IPS-15b (cell line): ENCODE measurements around the gene DIS3L2.
"Not testable (repeated sequence)": the region's sequence is repeated elsewhere in the genome, so short reads cannot be mapped to it uniquely, and the experiment has no call there.

Experiments
- H3K27me3 ChIP-seq: one replicate; pipeline ENCODE4 v1.6.1; 2013; ENCODE audit warnings: low read length; ENCODE audit not compliant: control insufficient read depth, insufficient read depth
- H3K36me3 ChIP-seq: one replicate; pipeline ENCODE4 v1.6.1; 2013; ENCODE audit warnings: low read length; ENCODE audit not compliant: control insufficient read depth, insufficient read depth
- H3K4me1 ChIP-seq: one replicate; pipeline ENCODE4 v1.6.1; 2013; ENCODE audit warnings: mild to moderate bottlenecking, low read length; ENCODE audit not compliant: control insufficient read depth, insufficient read depth
- H3K4me3 ChIP-seq: one replicate; pipeline ENCODE4 v1.5.1; 2013; ENCODE audit warnings: low read depth, low read length
- H3K9ac ChIP-seq: one replicate; pipeline ENCODE4 v1.6.1; 2013; ENCODE audit warnings: low read depth, mild to moderate bottlenecking, low read length
- H3K9me3 ChIP-seq: one replicate; pipeline ENCODE4 v1.6.1; 2013; ENCODE audit warnings: mild to moderate bottlenecking, low read length; ENCODE audit not compliant: control insufficient read depth, insufficient read depth

DIS3L2 gene

DNA sequence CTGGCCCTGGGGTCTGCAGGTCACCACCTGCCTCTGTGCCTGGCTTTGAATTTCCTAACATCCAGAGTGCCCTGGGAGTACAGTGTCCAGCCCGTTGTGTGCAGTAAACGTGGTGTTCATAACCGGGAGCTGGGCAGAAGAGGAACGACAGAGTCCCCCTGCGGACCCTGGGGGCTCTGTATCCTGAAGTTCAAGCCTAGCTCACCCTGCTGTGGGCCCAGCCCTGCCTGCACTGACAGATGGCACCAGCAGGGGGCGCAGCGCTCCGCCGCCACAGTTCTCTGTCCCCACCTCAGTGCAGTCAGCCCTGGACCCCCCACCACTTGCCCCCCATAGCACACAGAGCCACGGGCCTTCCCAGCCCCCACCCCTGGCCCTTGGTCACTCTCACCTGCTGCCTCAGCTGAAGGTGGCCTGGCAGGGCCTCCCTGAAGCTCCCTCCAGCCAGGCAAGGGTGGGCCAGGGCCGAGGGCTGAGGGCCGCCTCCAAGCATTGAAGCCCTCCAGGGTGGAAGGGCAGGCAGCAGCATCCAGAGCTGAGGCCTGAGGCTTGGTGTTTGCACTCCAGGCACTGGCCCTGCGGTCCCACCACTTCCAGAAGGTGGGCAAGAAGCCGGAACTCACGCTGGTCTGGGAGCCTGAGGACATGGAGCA is 373.8 kb downstream of the DIS3L2 start:
- H3K36me3 ChIP-seq, H3K9me3 ChIP-seq, H3K4me1 ChIP-seq, H3K4me3 ChIP-seq, H3K9ac ChIP-seq, H3K27me3 ChIP-seq: not testable (repeated sequence)

DNA sequence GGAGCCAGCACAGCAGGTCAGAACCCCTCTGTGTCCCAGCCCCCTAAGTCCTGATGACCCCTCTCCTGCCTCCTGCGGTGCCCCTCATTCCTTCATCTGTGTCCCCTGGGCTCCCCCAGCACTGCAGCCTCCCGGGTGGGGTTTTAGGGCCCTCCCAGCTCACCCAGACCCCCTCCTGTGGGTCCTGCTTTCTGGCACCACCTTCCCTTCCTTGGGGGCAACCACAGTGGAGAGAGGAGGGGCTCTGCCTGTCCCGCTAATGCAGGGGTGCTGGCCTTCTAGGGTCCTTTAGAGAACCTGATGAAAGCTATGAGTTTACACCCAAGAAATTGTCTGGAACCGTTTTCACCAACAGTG is 374.3 kb downstream of the DIS3L2 start:
- Histone ChIP-seq H3K4me1 (no peaks in the 10 kb centered on the region), H3K27me3 (no peaks in the 10 kb centered on the region), H3K4me3 (no peak overlapping the region), H3K36me3 (no peaks in the 10 kb centered on the region), H3K9me3 (no peaks in the 10 kb centered on the region), H3K9ac (no peak overlapping the region)

DNA sequence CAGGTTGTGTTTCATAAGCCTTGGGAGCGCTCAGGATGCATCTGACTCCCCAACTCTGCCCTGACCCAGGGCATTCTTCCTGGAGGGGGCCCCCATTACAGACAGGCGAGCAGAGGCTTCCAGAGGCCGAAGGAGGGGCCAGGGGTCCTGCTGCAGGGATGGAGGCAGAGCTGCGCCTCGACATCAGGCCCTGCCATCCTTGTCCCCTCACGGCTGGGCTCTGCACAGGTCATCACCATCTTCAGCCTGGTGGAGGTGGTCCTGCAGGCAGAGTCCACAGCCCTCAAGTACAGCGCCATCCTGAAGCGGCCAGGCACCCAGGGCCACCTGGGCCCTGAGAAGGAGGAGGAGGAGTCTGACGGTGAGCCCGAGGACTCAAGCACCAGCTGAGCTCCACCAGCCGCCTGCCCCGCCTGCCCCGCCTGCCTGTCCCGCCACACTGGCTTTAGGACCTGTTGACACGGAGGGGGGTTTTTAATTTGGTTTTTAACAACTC is 374.8 kb downstream of the DIS3L2 start:
- Histone ChIP-seq H3K4me3 (no peak overlapping the region), H3K9ac (no peak overlapping the region), H3K9me3 (no peaks in the 10 kb centered on the region), H3K4me1 (no peaks in the 10 kb centered on the region), H3K27me3 (no peaks in the 10 kb centered on the region), H3K36me3 (no peaks in the 10 kb centered on the region)

DNA sequence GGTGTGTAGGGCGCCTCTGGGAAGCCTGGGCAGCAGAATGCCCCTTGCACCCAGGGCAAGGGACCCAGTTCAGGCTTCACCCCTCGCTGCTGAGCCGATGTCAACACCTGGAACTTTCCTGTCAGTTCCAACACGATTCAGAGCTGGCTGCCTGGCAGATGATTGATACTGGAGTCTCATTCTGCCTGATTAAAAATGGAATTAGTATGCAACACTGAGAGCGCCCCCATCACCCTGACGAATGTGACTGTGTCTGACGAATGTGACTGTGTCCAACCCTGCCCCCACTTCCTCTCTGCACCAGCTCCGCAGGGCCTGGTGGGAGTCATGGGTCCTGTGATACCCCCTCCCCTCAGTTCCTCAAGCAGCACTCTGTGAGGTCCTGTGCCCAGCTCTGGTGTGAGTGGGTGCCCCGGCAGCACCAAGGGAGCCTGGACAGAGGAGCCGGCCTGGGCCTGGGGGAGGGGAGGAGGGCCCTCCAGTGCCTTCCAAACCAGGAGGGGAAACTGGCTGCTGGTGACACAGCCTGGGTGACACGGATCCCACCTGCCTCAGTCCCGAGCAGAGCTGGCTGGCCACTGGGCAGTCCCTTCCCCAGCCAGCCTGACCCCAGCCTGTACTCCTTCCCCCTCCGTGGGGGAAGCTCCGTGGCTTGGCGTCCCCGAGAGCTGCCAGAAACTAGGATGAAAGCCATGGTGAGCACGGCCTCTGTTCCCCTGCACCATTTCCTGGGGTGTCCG is 375.6 kb downstream of the DIS3L2 start:
- H3K27me3 ChIP-seq, result no peaks in the 10 kb centered on the region
- no peaks in the 10 kb centered on the region for H3K4me1 ChIP-seq
- H3K9ac ChIP-seq, result no peak overlapping the region

DNA sequence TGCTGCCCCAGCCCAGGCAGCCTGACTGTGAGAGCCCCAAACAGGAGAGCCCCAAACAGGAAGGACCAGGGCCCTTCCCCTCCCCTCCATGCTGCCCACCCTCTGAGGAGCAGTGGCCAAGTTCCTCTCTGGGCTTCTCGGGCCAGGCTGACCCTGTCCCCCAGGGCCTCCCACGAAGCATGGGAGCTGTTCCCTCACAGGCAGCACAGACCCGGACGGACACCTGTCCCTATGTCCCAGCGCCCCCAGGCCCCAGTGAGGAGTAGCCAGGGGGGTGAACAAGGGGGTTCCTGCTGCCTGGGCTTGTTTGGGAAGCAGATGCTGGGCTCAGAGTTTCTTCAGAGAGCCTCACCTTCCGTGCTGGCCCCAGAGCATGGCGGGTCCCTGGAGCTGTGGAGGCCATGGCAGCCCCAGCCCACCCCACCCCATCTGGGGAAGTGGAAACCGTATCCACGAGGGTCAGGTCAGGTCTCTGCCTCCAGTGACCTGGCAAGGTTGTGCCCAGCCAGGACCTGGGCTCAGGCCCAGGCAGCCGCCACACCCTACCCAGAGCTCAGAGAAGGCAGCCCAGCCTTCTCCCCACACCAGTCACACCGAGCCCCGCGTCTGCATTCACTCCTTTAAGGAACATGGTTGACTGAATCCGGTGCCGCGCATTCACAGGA is 376.7 kb downstream of the DIS3L2 start:
- not testable (repeated sequence) for H3K4me1 ChIP-seq, H3K4me3 ChIP-seq, H3K9me3 ChIP-seq, H3K36me3 ChIP-seq, H3K27me3 ChIP-seq, H3K9ac ChIP-seq

More for the DNA sequence above, 375.6 kb downstream of the DIS3L2 start:
- no peaks in the 10 kb centered on the region for H3K36me3 ChIP-seq
- H3K9me3 ChIP-seq, result no peaks in the 10 kb centered on the region
- no peak overlapping the region for H3K4me3 ChIP-seq

DNA sequence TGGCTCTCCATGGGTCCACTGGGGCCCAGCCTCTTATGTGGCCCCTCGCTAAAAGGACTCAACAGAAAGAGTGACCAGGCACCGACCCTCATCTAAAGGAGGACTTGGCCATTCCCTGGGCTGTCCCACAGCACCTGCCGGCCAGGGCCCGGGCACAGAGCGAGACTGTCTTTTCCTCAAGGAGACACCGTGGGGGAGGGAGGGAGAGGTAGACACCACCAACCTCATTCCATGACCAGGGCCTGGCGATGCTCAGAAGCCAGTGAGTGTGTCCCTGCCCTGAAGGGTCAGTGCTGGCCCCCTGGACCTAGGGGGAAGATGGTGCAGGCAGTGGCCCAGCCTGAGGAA is 377.2 kb downstream of the DIS3L2 start:
- Histone ChIP-seq H3K27me3 (no peaks in the 10 kb centered on the region), H3K36me3 (no peaks in the 10 kb centered on the region), H3K4me3 (no peak overlapping the region), H3K9ac (no peak overlapping the region), H3K4me1 (no peaks in the 10 kb centered on the region), H3K9me3 (no peaks in the 10 kb centered on the region)

DNA sequence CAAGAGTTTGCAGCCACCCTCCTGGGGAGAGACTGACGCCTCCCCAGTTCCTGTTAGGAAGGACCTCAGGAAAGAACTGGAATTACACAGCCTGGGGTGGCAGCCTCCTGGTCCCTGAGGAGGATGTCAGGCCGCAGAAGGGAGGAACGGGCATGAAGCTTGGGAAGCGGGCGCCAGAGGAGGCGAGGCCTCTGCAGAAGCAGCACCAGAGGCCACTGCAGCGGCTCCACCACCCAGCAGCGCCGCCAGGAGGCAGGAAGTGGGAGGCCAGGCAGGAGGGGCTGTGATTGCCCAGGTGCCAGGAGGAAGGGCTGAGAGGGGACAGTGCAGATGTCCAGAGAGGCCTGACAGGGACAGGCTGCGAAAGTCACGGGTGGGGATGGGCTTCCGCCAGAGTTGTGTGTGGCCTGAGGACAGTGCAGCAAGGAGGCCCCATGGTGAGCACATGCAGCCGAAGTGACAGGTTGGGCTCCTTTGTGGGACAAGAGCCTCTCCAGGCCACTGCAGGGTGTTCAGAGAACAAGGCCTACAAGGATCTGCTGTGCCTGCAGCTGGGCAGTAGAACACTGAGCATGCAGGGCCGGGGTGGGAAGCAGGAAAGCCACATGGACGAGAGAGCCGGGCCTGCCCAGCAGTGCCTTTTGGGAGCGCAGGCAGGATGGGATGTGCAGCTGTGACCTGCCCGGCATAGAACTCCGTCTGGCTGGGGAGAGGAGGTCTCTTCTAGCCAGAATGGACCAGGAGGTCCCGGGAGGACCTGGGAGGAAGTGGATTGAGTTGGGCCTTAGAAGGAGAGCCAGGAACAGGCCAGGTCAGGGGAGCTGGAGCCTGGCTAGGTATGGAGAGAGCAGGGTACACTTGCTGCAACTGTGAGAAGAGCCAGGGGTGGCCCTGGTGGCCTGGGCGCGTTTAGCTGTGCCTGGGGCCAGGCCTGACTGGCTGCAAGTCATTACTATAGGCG is 377.9 kb downstream of the DIS3L2 start:
- H3K9ac ChIP-seq, result no peak overlapping the region
- no peaks in the 10 kb centered on the region for H3K9me3 ChIP-seq
- no peak overlapping the region for H3K4me3 ChIP-seq
- no peaks in the 10 kb centered on the region for H3K4me1 ChIP-seq
- H3K27me3 ChIP-seq, result no peaks in the 10 kb centered on the region
- H3K36me3 ChIP-seq, result no peaks in the 10 kb centered on the region

DNA sequence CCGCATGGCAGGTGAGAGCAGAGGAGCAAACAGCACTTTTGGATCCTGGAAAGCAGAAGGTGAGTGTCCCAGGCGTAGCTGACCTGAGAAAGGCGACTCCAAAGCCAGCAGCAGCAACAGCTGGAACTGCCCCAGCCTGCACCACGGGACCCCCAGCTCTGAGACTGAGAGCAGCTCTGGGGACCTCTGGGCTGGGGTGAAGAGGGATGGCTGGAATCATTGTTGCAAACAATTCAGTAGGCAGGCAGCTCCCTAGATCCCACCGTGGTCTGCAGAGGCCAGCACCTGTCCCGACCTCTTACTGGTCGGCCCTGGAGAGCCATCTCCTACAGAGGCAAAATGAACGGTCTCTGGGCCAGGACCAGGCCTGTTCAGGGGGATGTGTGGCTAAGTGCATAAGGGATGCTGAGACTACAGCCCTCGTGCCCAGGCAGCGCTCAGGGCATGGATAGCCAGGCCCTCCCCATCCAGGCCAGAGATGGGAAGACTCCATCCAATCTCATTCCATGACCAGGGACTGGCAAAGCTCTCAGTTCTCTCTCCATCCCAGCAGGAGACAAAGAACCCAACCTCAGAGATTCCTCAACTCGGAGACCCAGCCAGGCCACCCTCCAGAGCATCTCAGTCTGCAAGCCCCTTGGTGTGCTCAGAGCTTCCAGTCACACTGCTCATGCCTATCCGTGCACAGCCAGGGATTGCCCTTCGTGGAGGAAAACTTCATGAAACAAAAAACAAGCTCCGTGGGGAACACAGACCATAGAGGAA is 378.8 kb downstream of the DIS3L2 start:
- Histone ChIP-seq H3K36me3 (no peaks in the 10 kb centered on the region), H3K27me3 (no peaks in the 10 kb centered on the region), H3K4me3 (no peak overlapping the region), H3K4me1 (no peaks in the 10 kb centered on the region), H3K9me3 (no peaks in the 10 kb centered on the region), H3K9ac (no peak overlapping the region)

DNA sequence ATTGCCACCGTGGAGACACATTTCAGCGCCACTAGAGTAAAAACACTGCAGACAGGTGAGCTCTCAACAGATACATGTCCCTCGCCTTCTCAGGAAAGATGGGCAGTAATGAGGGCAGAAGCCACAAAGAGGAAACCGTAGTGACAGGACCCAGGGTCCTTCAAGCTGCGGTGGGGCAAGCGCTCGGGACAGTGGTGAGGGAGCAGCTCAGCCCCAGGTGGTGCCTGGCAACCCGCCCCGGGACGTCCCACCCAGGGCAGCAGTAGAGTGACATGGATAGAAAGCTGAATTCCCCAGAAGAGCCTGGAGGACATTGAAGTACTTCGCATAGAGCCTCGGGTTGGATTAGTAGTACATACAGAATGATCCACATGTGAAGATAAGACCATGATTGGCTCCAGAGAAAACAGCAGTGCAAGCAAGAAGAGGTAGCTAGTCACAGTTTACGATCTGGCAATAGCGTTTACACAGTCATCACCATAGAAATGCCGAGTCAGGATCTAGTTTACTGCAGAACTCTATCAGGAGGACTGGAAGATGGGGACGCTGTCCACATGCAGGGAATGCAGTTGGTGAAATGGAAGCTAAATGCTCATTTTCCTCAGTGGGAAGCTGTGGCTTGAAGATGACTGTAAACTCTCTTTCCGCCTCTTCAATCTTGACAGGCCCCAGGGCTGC is 379.7 kb downstream of the DIS3L2 start:
- H3K9ac ChIP-seq, result no peak overlapping the region

DNA sequence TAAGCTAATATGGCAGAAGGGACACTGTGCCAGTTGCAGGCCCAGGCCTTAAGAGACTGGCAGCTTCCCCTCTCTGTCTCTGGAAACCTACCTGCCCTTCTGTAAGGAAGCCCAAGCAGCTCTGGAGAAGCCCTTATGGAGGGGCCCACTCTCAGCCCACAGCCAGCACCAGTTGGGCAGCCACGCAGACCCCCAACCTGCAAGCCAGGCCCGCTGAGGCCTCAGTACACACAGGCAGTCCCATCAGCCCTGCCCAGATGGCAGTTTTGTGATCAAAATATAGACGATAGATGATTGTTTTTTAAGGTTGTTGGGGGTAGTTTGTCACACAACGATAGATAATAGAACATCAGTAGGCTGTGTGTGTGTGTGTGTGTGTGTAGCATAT is 380.2 kb downstream of the DIS3L2 start:
- H3K27me3 ChIP-seq, result no peaks in the 10 kb centered on the region
- H3K4me1 ChIP-seq, result no peaks in the 10 kb centered on the region
- no peaks in the 10 kb centered on the region for H3K9me3 ChIP-seq
- H3K36me3 ChIP-seq, result no peaks in the 10 kb centered on the region
- H3K4me3 ChIP-seq, result no peak overlapping the region
- no peak overlapping the region for H3K9ac ChIP-seq

More for the DNA sequence above, 379.7 kb downstream of the DIS3L2 start:
- H3K4me1 ChIP-seq, result no peaks in the 10 kb centered on the region
- no peaks in the 10 kb centered on the region for H3K27me3 ChIP-seq
- H3K9me3 ChIP-seq, result no peaks in the 10 kb centered on the region
- H3K36me3 ChIP-seq, result no peaks in the 10 kb centered on the region
- no peak overlapping the region for H3K4me3 ChIP-seq
